K562 (cell line): ENCODE results near the gene AMH. TPM values are rescaled to one million over a fixed set of nuclear protein-coding genes. Genes with fewer than 3 reads are reported as not detected.

Experiments used
- ATAC-seq: fragments of 200-7000 bp; cut with Tn5 transposase; 3 replicates; pipeline ENCODE4 v1.9.1; 2020; ENCODE audit warnings: moderate library complexity
- BruUV-seq: library from RNA; stranded (reverse); fragments of 400-500 nt; replicated peaks from 2 replicates; lab custom pipeline; 2021; lab: Mats Ljungman, UMichigan
- CTCF ChIA-PET: fragments of 300-600 bp; formaldehyde crosslinking; extraction: SDS; loops from one replicate; lab custom pipeline; 2021; ENCODE audit warnings: low intra/inter-chr PET ratio; lab: Yijun Ruan, JAX
- POLR2A ChIA-PET: fragments of 300-600, 350-650 bp; sonication (Branson Sonifier 250); formaldehyde crosslinking; extraction: SDS; loops from one replicate; lab custom pipeline; 2021; ENCODE audit warnings: antibody characterized with exemption, inconsistent platforms; lab: Yijun Ruan, JAX
- DNase-seq, 4 experiments: peaks; one replicate each; pipeline versions ENCODE4 v3.0.0 to v3.0.0-alpha.2; 2011 to 2018; ENCODE audit warnings: low spot score in 3 of 4, mixed read lengths in 3 of 4; ENCODE audit errors: extremely low read depth in 1 of 4
- FAIRE-seq: peaks from 2 replicates; lab custom pipeline; 2011; peaks lifted over from hg19 to GRCh38; lab: Jason Lieb, UNC
- H2AFZ ChIP-seq: 2 replicates; pipeline ENCODE4 v1.6.0; 2011; ENCODE audit warnings: low read depth, low read length, control low read depth, inconsistent platforms
- H3K27ac ChIP-seq: fragments of 200-600 bp; 3 replicates; pipeline ENCODE4 v1.8.0; 2011; ENCODE audit warnings: low read depth, mild to moderate bottlenecking, control low read depth, inconsistent platforms, low read length, moderate library complexity, mixed read lengths; ENCODE audit errors: extremely low read depth
- H3K27me3 ChIP-seq, 2 experiments: fragments of 300-600 bp in 1 of 2; 2 replicates in 1 of 2; 3 replicates in 1 of 2; pipeline versions ENCODE4 v1.6.0 to v1.8.0; 2011; ENCODE audit warnings: inconsistent platforms in 2 of 2, low read length in 2 of 2, mild to moderate bottlenecking in 1 of 2, mixed read lengths in 1 of 2, moderate library complexity in 1 of 2; ENCODE audit not compliant: control insufficient read depth in 2 of 2, insufficient read depth in 2 of 2
- H3K36me3 ChIP-seq: fragments of 300-600 bp; 3 replicates; pipeline ENCODE4 v1.8.0; 2011; ENCODE audit warnings: mild to moderate bottlenecking, low read length, inconsistent platforms; ENCODE audit not compliant: control insufficient read depth, insufficient read depth
- H3K4me1 ChIP-seq, 2 experiments: fragments of 200-600 bp in 1 of 2; replicated peaks in 1 of 2; 2 replicates in 1 of 2; 3 replicates in 1 of 2; pipeline versions ENCODE4 v1.5.1 to v1.8.0; 2011; ENCODE audit warnings: inconsistent platforms in 2 of 2, low read length in 2 of 2, mild to moderate bottlenecking in 1 of 2, mixed read lengths in 1 of 2, moderate library complexity in 1 of 2; ENCODE audit not compliant: control insufficient read depth in 2 of 2, insufficient read depth in 2 of 2
- H3K4me2 ChIP-seq: 2 replicates; pipeline ENCODE4 v1.6.1; 2011; ENCODE audit warnings: low read length, control low read depth, inconsistent platforms, mixed read lengths; ENCODE audit not compliant: insufficient read depth
- H3K4me3 ChIP-seq: fragments of 200-600 bp; sonication (generic), shearing (Covaris generic); 2 replicates; pipeline ENCODE4 v1.5.1; 2016; ENCODE audit warnings: control low read depth, inconsistent platforms
- H3K79me2 ChIP-seq: fragments of 200-600 bp; 3 replicates; pipeline ENCODE4 v1.8.0; 2011; ENCODE audit warnings: low read length, inconsistent platforms; ENCODE audit not compliant: control insufficient read depth, insufficient read depth
- H3K9ac ChIP-seq, 2 experiments: 2 replicates each; pipeline versions ENCODE4 v1.6.0 to v1.6.1; 2011; ENCODE audit warnings: low read depth in 2 of 2, low read length in 2 of 2, control low read depth in 1 of 2, inconsistent platforms in 1 of 2, mild to moderate bottlenecking in 1 of 2, mixed read lengths in 1 of 2; ENCODE audit not compliant: insufficient read depth in 1 of 2
- H3K9me1 ChIP-seq: one replicate; pipeline ENCODE4 v1.6.0; 2011; ENCODE audit warnings: inconsistent platforms, mild to moderate bottlenecking, low read length, moderate library complexity; ENCODE audit not compliant: control insufficient read depth, insufficient read depth
- H3K9me3 ChIP-seq: replicated peaks from 2 replicates; pipeline ENCODE4 v1.5.1; 2011; ENCODE audit warnings: low read depth, low read length, inconsistent platforms; ENCODE audit not compliant: control insufficient read depth, insufficient read depth
- H4K20me1 ChIP-seq: replicated peaks from 2 replicates; pipeline ENCODE4 v1.6.1; 2011; ENCODE audit warnings: low read length, inconsistent platforms, mixed read lengths; ENCODE audit not compliant: control insufficient read depth, insufficient read depth
- CREBBP ChIP-seq: IDR thresholded peaks from one replicate; pipeline ENCODE4 v1.6.1; 2012; ENCODE audit warnings: low read depth, mild to moderate bottlenecking, control low read depth, inconsistent platforms, low read length
- E2F3 ChIP-seq: fragments of 250-450 bp; sonication (Bioruptor Pico); IDR thresholded peaks from 2 replicates; pipeline ENCODE4 v1.4.0; 2020; ENCODE audit warnings: mild to moderate bottlenecking
- ELF1 ChIP-seq: fragments of 200-800 bp; sonication (Bioruptor generic); IDR thresholded peaks from 2 replicates; pipeline ENCODE4 v1.6.1; 2016; ENCODE audit warnings: missing genetic modification characterization, missing compliant biosample characterization
- EP400 ChIP-seq: fragments of 450-650 bp; IDR thresholded peaks from 2 replicates; pipeline ENCODE4 v1.6.1; 2017; ENCODE audit warnings: antibody characterized with exemption, mild to moderate bottlenecking, moderate library complexity
- FOXK1 ChIP-seq: sonication (generic); formaldehyde crosslinking; IDR thresholded peaks from 2 replicates; pipeline ENCODE4 v1.8.0; 2022; ENCODE audit warnings: missing genetic modification reagents, mild to moderate bottlenecking, borderline replicate concordance
- HDGF ChIP-seq: fragments of 450-650 bp; IDR thresholded peaks from 2 replicates; pipeline ENCODE4 v1.6.1; 2016
- HOXB6 ChIP-seq: fragments of 250-450 bp; sonication (Bioruptor Pico); IDR thresholded peaks from 2 replicates; pipeline ENCODE4 v1.5.1; 2022; ENCODE audit warnings: mild to moderate bottlenecking, borderline replicate concordance
- RAD21 ChIP-seq, 2 experiments: fragments of 250-450 bp in 1 of 2; fragments of 450-650 bp in 1 of 2; sonication (Bioruptor Pico) in 1 of 2; formaldehyde crosslinking in 1 of 2; IDR thresholded peaks in 1 of 2; conservative IDR thresholded peaks in 1 of 2; 2 replicates each; pipeline versions ENCODE4 v1.4.0 to v1.8.0; 2020 to 2022; ENCODE audit warnings: mild to moderate bottlenecking in 2 of 2, moderate library complexity in 1 of 2
- TCF3 ChIP-seq: sonication (generic); formaldehyde crosslinking; IDR thresholded peaks from 2 replicates; pipeline ENCODE4 v1.4.0; 2020; ENCODE audit warnings: mild to moderate bottlenecking, missing genetic modification reagents
- THAP7 ChIP-seq: fragments of 250-450 bp; sonication (Bioruptor Pico); IDR thresholded peaks from 2 replicates; pipeline ENCODE4 v1.5.0; 2021
- XRCC3 ChIP-seq: fragments of 450-650 bp; IDR thresholded peaks from 2 replicates; pipeline ENCODE4 v1.6.1; 2017; ENCODE audit warnings: mild to moderate bottlenecking, moderate library complexity
- XRCC5 ChIP-seq: fragments of 200-400 bp; formaldehyde crosslinking; IDR thresholded peaks from 2 replicates; pipeline ENCODE4 v1.6.1; 2017; ENCODE audit warnings: low read depth, mild to moderate bottlenecking, low read length
- ZNF165 ChIP-seq: fragments of 250-450 bp; sonication (Bioruptor Pico); IDR thresholded peaks from 2 replicates; pipeline ENCODE4 v1.4.0; 2020; ENCODE audit warnings: borderline replicate concordance
- ZNF197 ChIP-seq: fragments of 200-800 bp; sonication (Bioruptor generic); IDR thresholded peaks from 2 replicates; pipeline ENCODE4 v1.6.1; 2016; ENCODE audit warnings: low read depth, missing genetic modification characterization, missing compliant biosample characterization
- WGBS: fragments of 100-300 bp; shearing (Covaris generic); methylation state at CpG from one replicate; pipeline ENCODE4 v1.1.6; 2016; ENCODE audit warnings: low coverage, mixed read lengths; ENCODE audit not compliant: insufficient coverage; ENCODE audit errors: missing lambda C conversion rate; 5-methylcytosine and 5-hydroxymethylcytosine counted together
- in situ Hi-C: fragments of 300-500 bp; cut with MboI; formaldehyde crosslinking; loops from 4 replicates; pipeline ENCODE4 v1.15.0; 2018; ENCODE audit warnings: inconsistent platforms, mixed read lengths
- intact Hi-C: fragments of 100-400 bp; cut with micrococcal nuclease; formaldehyde crosslinking; loops from 2 replicates; pipeline ENCODE4 v1.14.2; 2022
- polyA plus RNA-seq, 8 experiments: library from polyadenylated mRNA; depleted of rRNA in 4 of 8; stranded (reverse) in 5 of 8; unstranded in 3 of 8; fragments of >200 nt; fragmentation: Nextera tagmentation in 2 of 8; fragmentation: Illumina TruSeq in 1 of 8; extraction: Ambion mirVana in 2 of 8; extraction: Trizol in 1 of 8; gene quantifications; 2 replicates each; pipeline versions ENCODE4 v1.2.1 to v1.2.3, GENCODE V29; 2011 to 2014; ENCODE audit warnings: inconsistent platforms in 1 of 8, missing spikeins in 1 of 8
- total RNA-seq, 7 experiments: library from RNA; depleted of rRNA in 6 of 7; stranded (reverse); fragments of >200 nt in 6 of 7; fragmentation: Illumina TruSeq in 2 of 7; extraction: Trizol in 2 of 7; gene quantifications; 2 replicates each; pipeline versions ENCODE4 v1.2.1 to v1.2.3, GENCODE V29; 2011 to 2021; ENCODE audit warnings: low replicate concordance in 1 of 7
- TF ChIP-seq, protein P1 (sequence below): fragments of 250-450 bp; sonication (Bioruptor Pico); IDR thresholded peaks from 2 replicates; pipeline ENCODE4 v1.4.0; 2020; ENCODE audit warnings: mild to moderate bottlenecking, moderate library complexity
- TF ChIP-seq, protein P2 (sequence below): sonication (generic); formaldehyde crosslinking; IDR thresholded peaks from 2 replicates; pipeline ENCODE4 v1.4.0; 2020; ENCODE audit warnings: mild to moderate bottlenecking, missing genetic modification reagents

AMH gene
- total and polyA plus RNA-seq, 9 of the 15 experiments (the other 6 are each of a cell fraction or from before 2014, with no cell fraction given), result 0.29 to 27.4 (median 2.6) TPM; not detected in 2

GRCh38 chr19:2236064-2236313 is 13.1 kb upstream of the AMH start (continued):
- TF ChIP-seq ZNF197 (CRISPR knock-in tag) (0 out of 2 replicates have a peak, but pooled peaks have one; percentile 26), HOXB6 (CRISPR knock-in tag) (no peak)

GRCh38 chr19:2236314-2237050 is 12.6 kb upstream of the AMH start, which contains the start of the genes PLEKHJ1 and SF3A2:
TSS of gene PLEKHJ1 (minus strand) at chr19:2236329. CDS start at chr19:2236248, 81 bp downstream.
TSS of gene SF3A2 (plus strand) at chr19:2236824. CDS start at chr19:2243419, 6,595 bp downstream.
- H3K36me3 ChIP-seq, result peaks cover 57% of the 10 kb centered on the region; the same call in 2 of the 3 replicates
- peaks cover 28 to 71% of the 10 kb centered on the region in 2 experiments for H3K4me1 ChIP-seq
- peak within 1 kb of the TSS; percentile 94 for H3K4me2 ChIP-seq
- CTCF ChIA-PET, result interaction anchor here (0.6 to 1.5 kb wide), 6 partner anchors 28 to 375 kb away, joined by 3 to 6 read pairs (median 4); no protein-coding TSS in a partner anchor
- H4K20me1 ChIP-seq, result peaks cover 48% of the 10 kb centered on the region
- POLR2A ChIA-PET, result interaction anchor here (0.6 to 4.8 kb wide), 12 partner anchors 10 to 649 kb away, joined by 3 to 86 read pairs (median 4); no protein-coding TSS in a partner anchor
- H3K9me3 ChIP-seq, result no peaks in the 10 kb centered on the region
- DNase-seq (peak; percentile 95 to 98 (median 98)), FAIRE-seq (peak; percentile 94), ATAC-seq (peak; percentile 83)
- BruUV-seq, result no TSS peak
- WGBS, result 2% methylated on average over 49 of the region's 80 CpGs
- peaks cover 17% of the 10 kb centered on the region for H3K9me1 ChIP-seq
- H2AFZ ChIP-seq, result peak within 1 kb of the TSS; percentile 99
- H3K79me2 ChIP-seq, result peaks cover 88% of the 10 kb centered on the region
- intact Hi-C loops, result loop anchor here (1.0 to 2.0 kb wide), 4 partner anchors 26 to 155 kb away; no protein-coding TSS in a partner anchor
- H3K4me3 ChIP-seq, result peak within 1 kb of the TSS; percentile 97
- no peaks in the 10 kb centered on the region for H3K27me3 ChIP-seq
- in situ Hi-C loops, result loop anchor here (5.0 to 10.0 kb wide), 3 partner anchors 36 to 161 kb away; no protein-coding TSS in a partner anchor
- H3K27ac ChIP-seq, result peak within 1 kb of the TSS; percentile 98
- peak within 1 kb of the TSS; percentile 90 to 98 for H3K9ac ChIP-seq
- no peak for TF ChIP-seq HOXB6 (CRISPR knock-in tag)
- no peak for TF ChIP-seq HDGF
- peak; percentile 94 for TF ChIP-seq ELF1 (tag)
- no peak for TF ChIP-seq XRCC3
- 0 out of 2 replicates have a peak, but pooled peaks have one; percentile 38 for TF ChIP-seq FOXK1 (CRISPR knock-in tag)
- TF ChIP-seq CREBBP, result no peak
- TF ChIP-seq RAD21 (CRISPR knock-in tag; conservative IDR thresholded peaks at IDR 0.05 in 1 of 2, IDR thresholded peaks at IDR 0.05 in 1 of 2), result peak; percentile 98 to 100
- no peak for TF ChIP-seq XRCC5
- TF ChIP-seq, protein P1, sequence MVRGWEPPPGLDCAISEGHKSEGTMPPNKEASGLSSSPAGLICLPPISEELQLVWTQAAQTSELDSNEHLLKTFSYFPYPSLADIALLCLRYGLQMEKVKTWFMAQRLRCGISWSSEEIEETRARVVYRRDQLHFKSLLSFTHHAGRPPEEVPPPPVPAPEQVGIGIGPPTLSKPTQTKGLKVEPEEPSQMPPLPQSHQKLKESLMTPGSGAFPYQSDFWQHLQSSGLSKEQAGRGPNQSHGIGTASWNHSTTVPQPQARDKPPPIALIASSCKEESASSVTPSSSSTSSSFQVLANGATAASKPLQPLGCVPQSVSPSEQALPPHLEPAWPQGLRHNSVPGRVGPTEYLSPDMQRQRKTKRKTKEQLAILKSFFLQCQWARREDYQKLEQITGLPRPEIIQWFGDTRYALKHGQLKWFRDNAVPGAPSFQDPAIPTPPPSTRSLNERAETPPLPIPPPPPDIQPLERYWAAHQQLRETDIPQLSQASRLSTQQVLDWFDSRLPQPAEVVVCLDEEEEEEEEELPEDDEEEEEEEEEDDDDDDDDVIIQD (CRISPR knock-in tag), result 0 out of 2 replicates have a peak, but pooled peaks have one; percentile 23
- TF ChIP-seq ZNF165 (CRISPR knock-in tag), result no peak
- TF ChIP-seq TCF3 (CRISPR knock-in tag), result peak; percentile 4; the same call in 1 of the 2 replicates
- TF ChIP-seq THAP7, result no peak; the same call in 1 of the 2 replicates
- TF ChIP-seq, protein P2, sequence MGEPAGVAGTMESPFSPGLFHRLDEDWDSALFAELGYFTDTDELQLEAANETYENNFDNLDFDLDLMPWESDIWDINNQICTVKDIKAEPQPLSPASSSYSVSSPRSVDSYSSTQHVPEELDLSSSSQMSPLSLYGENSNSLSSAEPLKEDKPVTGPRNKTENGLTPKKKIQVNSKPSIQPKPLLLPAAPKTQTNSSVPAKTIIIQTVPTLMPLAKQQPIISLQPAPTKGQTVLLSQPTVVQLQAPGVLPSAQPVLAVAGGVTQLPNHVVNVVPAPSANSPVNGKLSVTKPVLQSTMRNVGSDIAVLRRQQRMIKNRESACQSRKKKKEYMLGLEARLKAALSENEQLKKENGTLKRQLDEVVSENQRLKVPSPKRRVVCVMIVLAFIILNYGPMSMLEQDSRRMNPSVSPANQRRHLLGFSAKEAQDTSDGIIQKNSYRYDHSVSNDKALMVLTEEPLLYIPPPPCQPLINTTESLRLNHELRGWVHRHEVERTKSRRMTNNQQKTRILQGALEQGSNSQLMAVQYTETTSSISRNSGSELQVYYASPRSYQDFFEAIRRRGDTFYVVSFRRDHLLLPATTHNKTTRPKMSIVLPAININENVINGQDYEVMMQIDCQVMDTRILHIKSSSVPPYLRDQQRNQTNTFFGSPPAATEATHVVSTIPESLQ (CRISPR knock-in tag), result peak; percentile 67
- peak; percentile 98 for TF ChIP-seq EP400
- TF ChIP-seq E2F3, result peak; percentile 85; the same call in 1 of the 2 replicates
